UCSD-AML1 (cell line): ENCODE results near the gene RPS6KC1.
"Not testable (repeated sequence)": the region's sequence is repeated elsewhere in the genome, so short reads cannot be mapped to it uniquely, and the experiment has no call there.

Experiments used
- DNase-seq: peaks from one replicate; lab custom pipeline; 2025; ENCODE audit not compliant: unreplicated experiment; lab: John Stamatoyannopoulos, UW

Gene RPS6KC1, protein sequence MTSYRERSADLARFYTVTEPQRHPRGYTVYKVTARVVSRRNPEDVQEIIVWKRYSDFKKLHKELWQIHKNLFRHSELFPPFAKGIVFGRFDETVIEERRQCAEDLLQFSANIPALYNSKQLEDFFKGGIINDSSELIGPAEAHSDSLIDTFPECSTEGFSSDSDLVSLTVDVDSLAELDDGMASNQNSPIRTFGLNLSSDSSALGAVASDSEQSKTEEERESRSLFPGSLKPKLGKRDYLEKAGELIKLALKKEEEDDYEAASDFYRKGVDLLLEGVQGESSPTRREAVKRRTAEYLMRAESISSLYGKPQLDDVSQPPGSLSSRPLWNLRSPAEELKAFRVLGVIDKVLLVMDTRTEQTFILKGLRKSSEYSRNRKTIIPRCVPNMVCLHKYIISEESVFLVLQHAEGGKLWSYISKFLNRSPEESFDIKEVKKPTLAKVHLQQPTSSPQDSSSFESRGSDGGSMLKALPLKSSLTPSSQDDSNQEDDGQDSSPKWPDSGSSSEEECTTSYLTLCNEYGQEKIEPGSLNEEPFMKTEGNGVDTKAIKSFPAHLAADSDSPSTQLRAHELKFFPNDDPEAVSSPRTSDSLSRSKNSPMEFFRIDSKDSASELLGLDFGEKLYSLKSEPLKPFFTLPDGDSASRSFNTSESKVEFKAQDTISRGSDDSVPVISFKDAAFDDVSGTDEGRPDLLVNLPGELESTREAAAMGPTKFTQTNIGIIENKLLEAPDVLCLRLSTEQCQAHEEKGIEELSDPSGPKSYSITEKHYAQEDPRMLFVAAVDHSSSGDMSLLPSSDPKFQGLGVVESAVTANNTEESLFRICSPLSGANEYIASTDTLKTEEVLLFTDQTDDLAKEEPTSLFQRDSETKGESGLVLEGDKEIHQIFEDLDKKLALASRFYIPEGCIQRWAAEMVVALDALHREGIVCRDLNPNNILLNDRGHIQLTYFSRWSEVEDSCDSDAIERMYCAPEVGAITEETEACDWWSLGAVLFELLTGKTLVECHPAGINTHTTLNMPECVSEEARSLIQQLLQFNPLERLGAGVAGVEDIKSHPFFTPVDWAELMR

DNA sequence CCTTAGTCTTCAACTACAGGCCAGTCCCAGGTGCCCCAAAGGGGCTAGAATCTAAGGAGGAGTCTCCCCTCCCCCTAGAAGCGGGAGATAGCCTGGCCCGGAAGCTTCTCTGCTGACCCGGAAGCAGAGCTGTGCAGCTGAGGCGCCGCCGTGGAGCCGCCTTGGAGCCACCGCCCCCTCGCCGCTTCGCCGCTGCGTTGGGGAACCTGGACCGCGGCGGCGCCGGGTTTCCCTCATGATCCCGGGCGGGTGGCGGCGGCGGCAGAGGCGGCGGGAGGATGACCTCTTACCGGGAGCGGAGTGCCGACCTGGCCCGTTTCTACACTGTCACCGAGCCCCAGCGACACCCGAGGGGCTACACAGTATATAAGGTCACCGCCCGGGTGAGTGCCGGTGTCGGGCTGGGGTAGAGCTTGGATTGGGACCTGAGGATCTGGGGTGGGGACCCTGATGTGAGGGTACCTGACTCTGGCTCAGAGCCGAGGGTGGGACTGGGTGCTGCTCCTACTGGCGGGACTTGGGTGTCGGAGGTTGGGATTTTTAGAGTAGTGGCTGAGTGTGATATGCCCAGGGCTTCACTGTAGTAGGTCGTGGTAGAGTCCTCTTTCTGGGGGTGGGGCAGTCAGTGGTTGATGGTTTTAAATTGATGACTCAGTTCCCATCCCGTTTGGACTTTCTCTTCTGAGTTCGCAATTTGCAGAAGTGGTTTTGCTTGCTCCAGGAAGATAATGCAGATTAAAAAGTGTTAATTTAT, at the start of gene RPS6KC1:
RPS6KC1 (plus strand) TSS at position 115 of the 754 bp plus-strand sequence; CDS start at position 279, 164 bp downstream.
- peak; percentile 80 for DNase-seq

DNA sequence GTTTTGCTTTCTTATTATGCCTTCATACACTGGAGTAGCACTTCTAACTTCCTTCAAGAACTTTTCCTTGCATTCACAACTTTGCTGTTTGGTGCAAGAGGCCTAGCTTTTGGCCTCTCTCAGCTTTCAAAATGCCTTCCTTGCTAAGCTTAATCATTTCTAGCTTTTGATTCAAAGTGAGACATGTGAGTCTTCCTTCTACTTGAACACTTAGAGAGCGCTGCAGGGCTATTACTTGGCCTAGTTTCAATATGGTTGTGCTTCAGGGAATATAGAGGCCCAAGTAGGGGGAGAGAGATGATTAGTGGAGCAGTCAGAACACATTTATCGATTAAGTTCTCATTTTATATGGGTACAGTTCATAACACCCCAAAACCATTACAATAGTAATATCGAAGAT, 47.8 kb upstream of the RPS6KC1 start:
- no peak for DNase-seq

DNA sequence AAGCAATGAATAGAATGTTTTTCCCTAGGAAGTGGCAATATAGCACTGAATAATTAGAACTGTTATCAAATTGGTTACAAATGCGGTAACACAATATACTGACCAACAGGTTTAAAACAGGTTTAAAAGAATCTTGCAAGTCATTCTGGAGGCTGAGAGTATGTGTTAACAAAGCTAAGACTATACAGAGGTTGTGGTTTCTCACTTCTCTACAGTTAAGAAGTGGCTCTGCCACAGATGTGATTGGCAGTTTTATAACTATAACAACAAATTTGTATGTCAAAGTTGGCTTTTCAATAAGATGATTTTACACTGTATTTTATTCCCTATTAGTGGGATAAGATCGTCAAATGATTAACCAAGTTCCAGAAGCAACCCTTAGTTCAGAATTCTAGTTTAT, 42.5 kb upstream of the RPS6KC1 start:
- DNase-seq, result no peak

DNA sequence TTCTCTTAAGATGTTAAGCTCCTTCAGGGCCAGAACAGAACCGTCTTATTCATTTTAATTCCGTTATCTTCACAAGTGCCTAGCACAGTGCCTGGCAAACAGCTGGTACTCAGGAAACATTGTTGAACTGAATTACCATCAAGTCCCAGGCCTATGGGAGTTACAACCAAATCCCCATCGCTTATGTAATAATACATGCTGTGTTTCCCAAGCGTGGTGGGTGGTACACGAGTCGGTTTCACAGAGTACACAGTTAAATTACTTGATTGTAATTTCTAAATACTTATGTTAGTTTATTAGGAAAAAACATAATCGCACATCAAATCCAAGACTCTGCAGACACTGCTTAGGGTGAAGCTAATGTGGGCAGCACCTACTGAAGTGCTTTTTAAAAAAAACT, 36.4 kb upstream of the RPS6KC1 start:
- DNase-seq, result no peak

DNA sequence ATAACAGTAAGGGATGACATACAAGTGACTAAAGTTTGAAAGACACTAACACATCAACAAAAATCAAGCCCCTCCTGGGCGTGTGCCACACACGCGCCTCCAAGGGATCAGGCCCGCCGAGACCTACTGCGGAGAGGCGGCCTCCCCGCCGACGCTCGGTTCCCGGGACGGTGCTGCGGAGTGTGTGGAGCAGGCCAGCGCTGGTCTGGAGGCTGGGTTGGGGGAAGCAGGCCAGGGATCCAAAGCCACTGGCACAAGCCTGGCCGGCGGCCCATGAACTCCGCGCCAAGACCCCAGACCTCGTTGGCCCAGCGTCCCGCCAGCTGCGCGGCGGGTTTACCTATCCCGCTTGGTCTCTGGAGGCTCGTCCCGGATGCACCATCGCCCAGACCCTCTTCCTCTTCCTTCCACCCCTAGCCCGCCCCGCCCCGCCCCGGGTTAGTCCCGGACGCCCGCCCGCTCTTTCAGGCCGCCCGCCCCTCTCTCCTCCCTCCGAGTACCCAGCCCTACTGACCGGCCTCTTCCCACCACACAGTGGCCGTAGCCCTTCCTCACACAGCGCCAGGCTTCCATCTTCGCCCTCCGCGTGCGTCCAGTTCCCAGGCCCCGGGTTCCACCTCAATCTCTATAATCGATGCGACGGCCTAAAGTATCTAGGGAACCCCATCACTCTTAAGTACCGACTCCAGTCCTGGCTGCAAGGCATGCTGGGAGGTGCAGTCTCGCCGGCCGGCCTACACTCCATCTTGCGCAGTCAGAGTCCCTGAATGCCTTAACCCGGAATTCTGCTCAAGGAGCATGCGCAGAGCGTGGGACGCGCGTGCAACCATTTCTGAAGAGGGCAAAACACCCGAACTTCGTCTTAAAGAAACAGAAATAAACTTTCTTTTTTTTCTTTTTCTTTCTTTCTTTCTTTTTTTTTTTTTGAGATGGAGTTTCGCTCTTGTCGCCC, 35.7 kb upstream of the RPS6KC1 start, which contains the start of gene ANGEL2:
ANGEL2 (minus strand) TSS at position 769 of the 952 bp plus-strand sequence; CDS start at position 573, 196 bp downstream.
- DNase-seq, result peak; percentile 95

DNA sequence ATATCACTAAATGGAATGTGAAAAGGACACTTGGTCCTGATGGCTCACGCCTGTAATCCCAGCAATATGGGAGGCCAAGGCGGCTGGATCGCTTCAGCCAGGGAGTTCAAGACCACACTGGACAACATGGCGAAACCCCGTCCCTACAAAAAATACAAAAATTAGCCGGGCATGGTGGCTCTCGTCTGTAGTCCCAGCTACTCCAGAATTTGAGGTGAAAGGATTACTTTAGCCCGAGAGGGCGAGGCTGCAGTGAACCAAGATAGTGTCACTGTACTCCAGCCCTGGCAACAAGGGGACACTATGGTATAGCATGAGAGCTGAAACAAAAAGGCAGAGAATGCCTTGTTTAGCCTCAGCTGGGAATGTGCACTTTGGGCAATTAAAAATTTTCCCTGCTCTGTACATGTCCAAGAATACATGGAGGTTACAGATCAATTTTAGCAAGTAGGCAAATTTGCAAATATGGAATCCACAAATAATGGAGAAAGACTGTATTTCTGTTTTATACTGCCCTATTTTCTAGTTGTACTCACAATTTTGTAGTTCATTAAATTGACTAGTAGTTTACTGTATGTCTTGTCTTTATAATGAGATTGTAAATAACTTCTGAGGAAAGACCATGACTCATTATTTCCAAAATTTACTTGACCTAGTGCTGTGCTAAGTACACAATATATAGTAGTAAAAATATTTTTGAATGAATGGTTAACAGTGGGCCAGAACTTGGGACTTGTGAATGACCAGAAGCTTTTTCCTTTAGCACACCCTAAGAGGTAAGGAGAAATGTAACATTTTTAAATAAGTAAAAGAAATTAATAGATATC, 33.4 kb upstream of the RPS6KC1 start:
- no peak for DNase-seq

DNA sequence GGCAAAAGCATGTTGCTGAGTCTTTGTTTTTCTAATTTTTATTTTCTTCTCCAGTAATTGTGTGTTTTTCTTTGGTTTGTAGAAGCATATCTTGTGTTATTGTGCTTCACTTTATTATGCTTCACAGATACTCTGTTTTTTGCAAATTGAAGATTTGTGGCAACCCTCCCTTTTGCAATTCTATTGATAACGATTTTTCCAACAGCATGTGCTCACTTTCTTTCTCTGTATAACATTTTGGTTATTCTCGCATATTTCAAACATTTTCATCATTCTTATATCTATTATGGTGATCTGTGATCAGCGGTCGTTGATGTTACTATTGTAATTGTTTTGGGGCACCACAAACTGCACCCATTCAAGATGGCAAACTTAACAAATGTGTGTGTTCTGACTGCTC, 31.6 kb upstream of the RPS6KC1 start:
- no peak for DNase-seq

DNA sequence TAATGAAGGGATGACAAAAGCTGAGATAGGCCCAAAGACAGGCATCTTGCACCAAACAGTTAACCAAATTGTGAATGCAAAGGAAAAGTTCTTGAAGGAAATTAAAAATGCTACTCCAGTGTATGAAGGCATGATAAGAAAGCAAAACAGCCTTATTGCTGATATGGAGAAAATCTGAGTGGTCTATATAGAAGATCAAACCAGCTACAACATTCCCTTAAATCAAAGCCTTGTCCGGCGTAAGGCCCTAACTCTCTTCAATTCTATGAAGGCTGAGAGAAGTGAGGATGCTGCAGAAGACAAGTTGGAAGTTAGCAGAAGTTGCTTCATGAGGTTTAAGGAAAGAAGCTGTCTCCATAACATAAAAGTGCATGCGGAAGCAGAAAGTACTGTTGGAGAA, 31.0 kb upstream of the RPS6KC1 start:
- DNase-seq, result no peak

DNA sequence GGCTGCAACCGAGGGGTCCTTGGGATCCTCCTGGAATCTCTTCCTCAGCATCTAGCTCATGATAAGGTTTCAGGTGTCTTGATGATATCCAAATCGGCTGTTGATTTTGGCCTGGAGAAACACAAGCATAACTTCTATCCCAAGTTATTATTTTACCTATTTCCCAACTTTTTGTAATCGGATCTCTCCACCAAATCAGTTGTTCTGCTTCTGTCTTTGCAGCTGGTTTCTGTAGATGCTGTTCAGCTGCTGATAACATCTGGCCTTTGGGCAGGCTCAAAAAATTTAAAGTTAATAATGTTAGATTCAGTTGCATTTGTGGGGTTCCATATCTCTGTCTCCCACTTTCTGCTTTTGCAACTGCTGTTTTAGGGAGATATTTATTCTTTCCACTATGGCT, 24.0 kb upstream of the RPS6KC1 start:
- DNase-seq, result not testable (repeated sequence)

DNA sequence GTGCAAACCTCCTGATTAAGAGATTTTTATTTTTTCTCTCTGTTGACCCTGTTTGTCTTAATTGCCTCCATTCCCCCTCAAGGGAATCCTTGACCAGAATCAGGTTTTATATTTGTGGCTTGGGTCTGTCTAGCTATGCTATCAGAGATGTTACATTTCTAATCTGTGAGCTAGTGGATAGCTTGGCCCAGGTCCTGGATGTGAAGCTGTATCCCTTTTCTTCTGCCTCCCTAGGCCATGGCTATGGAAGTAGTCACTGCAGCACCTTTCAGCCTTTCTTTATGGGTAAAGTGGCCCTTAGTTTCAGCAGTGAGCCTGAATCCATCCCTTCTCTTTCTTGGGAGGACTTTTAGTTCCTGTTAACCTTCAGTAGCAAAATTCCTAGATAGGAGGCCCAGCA, 18.4 kb upstream of the RPS6KC1 start:
- no peak for DNase-seq

DNA sequence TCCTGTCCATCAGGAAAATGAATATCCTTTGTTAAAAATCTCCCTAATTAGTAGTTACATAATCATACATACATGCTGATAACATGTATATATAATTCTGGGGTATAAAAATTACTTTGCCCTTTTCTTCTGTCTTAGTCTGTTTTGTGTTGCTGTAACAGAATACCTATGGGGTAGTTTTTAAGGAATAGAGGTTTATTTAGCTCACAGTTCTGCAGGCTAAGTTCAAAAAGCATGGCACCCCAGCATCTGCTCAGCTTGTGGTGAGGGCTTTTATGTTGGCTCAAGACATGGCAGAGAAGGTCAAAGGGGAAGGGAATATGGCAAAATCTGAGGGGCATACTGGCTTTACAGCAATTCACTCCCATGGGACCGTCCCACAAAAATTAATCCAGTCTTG, 16.3 kb upstream of the RPS6KC1 start:
- DNase-seq, result no peak

DNA sequence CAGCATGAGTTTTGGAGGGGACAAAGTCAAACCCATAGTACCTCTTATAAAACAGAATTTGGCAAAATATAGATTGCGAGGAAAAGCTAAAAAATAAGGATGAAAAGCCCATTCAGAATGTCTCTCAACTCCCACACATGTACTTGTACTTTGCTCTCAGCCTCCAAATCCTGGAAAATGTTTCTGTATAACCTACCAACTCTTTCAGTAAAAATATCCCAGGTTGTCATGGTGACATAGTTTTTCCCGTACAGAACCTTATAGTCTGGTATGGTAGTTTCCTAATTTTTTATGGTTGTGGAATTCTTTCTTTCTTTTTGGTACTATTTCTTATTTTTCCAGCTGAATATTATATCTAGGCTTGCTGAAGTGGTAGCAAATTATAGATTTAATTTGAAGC, 15.5 kb upstream of the RPS6KC1 start:
- no peak for DNase-seq

DNA sequence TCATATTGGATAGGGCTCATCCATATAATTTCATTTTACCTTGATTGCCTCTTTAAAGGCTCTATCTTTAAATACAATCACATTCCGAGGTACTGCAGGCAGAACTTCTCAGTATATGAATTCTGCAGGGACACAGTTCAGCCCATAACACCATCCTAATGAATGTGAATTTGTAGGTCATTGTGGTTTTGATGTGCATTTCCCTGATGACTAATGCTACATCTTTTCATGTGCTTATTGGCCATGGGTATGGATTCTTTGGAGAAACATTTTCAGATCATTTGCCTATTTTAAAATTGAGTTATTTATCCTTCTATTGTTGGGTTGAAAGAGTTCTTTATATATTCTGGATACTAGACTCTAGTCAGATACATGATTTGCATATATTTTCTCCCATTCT, 9.6 kb upstream of the RPS6KC1 start:
- no peak for DNase-seq

DNA sequence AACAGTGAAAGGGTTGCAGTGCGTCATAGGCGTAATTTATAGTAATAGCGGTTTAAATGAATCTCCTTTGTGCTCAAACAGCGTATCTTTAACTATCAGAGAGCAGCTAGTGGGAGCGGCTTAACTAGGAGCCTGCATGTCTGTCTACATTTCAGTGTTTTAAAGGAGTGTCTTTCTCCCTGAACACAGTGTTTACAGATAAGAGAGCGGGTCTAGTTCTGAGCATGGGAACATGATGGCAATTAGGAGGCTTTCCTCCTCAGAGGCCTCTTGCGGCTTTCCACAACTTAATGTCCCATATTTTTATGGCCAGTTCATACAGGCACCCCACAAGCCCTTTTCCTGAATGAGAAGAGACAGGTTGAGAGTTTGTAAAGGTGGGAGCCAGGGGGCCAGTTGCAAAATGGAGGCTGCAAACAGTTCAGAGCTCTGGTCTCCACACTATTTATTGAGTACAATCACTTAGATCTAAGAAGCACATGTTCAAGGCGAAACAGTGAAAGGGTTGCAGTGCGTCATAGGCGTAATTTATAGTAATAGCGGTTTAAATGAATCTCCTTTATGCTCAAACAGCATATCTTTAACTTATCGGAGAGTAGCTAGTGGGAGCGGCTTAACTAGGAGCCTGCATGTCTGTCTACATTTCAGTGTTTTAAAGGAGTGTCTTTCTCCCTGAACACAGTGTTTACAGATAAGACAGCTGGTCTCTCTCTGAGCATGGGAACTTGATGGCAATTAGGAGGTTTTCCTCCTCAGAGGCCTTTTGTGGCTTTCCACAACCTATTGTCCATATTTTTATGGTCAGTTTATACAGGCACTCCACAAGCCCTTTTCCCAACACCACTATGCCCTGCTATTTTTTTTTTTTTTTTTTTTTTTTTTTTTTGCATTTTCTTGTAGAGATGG, 5.5 kb upstream of the RPS6KC1 start:
- DNase-seq, result not testable (repeated sequence)

DNA sequence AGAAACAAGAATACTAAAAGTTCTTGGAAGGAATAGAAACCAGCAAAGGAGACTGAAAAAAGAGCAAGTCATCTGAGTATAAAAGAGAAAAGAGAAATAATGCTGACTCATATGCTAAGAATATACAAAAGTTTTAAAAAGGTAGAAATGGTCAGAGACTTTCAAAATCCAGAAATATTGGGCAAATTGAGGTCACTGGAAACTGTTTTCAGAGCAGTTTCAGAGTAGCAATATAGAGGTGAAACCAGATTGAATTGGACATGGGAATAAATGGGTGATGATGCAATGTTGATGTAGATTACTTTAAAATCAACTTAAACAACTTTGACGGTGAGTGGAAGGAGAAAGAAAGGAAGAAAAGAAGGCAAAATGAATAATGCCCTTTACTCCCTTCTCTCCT, 1.8 kb upstream of the RPS6KC1 start:
- no peak for DNase-seq

DNA sequence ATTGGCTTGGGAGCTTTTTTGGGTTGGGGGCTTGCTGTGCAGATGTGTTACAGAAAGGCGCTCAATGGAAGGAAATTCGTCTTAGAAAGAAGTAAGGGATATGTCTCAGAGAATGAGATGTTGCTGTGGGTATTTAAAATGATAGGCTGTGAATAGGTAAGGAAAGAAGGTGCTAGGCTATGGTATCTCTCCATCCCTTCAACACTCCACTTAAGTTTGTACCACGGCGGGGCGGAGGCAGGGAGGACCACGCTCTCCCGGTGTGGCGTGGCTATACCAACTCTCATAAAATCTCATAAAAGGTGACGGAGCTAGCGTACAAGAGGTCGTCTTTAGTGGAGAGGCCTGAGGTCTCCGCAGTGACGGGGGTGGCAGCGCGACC, 305 bp upstream of the RPS6KC1 start:
- no peak for DNase-seq

DNA sequence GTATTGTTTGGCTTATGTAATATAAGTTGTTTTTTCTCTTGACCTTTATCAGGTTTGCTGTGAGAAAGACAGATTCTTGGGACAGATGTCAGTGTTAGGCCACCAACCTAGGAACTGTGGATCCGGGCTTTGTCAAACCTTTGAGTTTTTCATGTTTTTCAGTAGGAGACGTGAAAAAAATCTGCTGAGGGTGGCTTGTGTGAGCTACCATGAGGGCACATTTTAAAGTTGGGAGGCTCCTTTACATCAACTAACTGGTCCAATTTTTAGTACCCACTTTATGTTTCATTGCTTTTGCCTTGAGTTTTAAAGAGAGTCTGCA, 801 bp downstream of the RPS6KC1 start:
- no peak for DNase-seq

DNA sequence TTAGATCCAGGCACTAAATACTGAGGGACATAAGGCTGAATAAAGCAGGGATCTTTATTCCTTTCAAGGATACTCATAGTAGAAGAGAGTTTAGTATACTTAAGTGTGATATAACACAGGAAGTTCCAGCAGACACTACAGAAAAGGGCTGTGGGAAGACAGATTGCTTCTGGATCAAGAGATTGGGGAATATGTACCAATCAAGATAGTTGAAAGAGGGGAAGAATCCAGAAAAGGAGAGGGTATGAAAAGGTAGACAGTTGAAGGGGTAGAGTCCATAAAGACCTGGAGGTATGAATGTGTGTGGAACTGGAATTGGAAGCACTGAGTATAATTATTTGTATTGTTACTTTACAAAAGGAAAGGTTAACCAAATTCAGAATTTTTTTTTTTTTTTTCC, 2.4 kb downstream of the RPS6KC1 start:
- DNase-seq, result no peak
